ENCODE results near the gene SLC26A1.

- TF ChIP-seq EZH2phosphoT487 (IDR thresholded peaks at IDR 0.05; ENCODE audit: insufficient read depth, low read depth) (no peak), EZH2 (IDR thresholded peaks at IDR 0.05; ENCODE audit: insufficient read depth, poor library complexity, severe bottlenecking) (no peak)
Measured at GRCh38 chr4:988726-989721, 4.2 kb downstream of the SLC26A1 start.
